ENCODE measurements around the gene PRKCE.

The PRKCE gene

DNA sequence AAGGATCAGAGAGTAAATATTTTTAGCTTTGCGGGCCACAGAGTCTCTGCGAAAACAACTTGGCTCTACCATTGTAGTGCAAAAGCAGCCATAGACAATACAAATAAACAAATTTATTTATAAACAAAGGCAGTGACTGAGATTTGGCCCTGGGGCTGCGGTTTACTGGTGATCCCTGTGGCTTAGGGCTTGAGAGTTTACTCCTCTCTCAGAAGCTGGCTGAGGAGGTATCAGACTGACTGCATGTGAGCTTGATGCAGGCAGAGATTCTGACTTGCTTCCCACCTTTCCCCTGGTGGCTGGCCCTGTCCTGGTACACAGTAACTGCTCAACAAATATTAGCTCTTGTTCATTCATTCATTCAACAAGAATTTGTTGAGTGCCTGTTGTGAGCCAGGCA is 81.5 kb downstream of the PRKCE start:
- Histone ChIP-seq H3K9ac (ENCODE audit: insufficient read length) (no peak overlapping the region), H3K27ac (no peak overlapping the region), H3K36me3 (ENCODE audit: insufficient read depth, low read length) (no peaks in the 10 kb centered on the region), H3K4me3 (no peak overlapping the region), H3K9me3 (ENCODE audit: low read depth, low read length) (no peaks in the 10 kb centered on the region)
- no peak for DNase-seq (ENCODE audit: low read depth, low spot score)
- TF ChIP-seq EZH2 (IDR thresholded peaks at IDR 0.05) (no peak), FOXP2 (optimal IDR thresholded peaks at IDR 0.05; ENCODE audit: control extremely low read depth, extremely low read length, insufficient read depth) (no peak), POLR2AphosphoS5 (IDR thresholded peaks at IDR 0.05; ENCODE audit: borderline replicate concordance, low read depth, low read length) (no peak)

DNA sequence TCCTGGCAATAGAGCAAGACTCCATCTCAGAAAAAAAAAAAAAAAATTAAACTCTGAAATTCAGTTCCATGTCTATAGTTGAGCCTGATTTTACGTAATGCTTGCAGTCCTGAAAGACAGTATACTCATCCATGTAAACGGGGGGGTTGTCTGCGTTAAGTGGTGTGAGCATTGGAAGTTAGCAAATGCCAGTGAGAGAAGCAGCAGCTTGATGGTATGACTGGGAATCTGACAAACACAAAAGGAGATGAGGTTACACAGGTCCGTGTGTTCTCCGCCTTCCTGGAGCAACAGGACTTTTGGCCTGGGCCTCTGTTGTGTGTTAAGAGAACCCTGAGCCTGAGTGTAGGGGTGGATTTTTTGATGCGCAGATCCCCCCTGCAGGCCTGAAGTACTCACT is 82.9 kb downstream of the PRKCE start:
- DNase-seq (ENCODE audit: low read depth, low spot score): no peak
- no peak for TF ChIP-seq POLR2AphosphoS5 (IDR thresholded peaks at IDR 0.05; ENCODE audit: borderline replicate concordance, low read depth, low read length)
- no peak for TF ChIP-seq FOXP2 (optimal IDR thresholded peaks at IDR 0.05; ENCODE audit: control extremely low read depth, extremely low read length, insufficient read depth)
- TF ChIP-seq EZH2 (IDR thresholded peaks at IDR 0.05): no peak
- Histone ChIP-seq H3K4me3 (no peak overlapping the region), H3K9ac (ENCODE audit: insufficient read length) (no peak overlapping the region), H3K27ac (no peak overlapping the region), H3K9me3 (ENCODE audit: low read depth, low read length) (no peaks in the 10 kb centered on the region), H3K36me3 (ENCODE audit: insufficient read depth, low read length) (no peaks in the 10 kb centered on the region)

DNA sequence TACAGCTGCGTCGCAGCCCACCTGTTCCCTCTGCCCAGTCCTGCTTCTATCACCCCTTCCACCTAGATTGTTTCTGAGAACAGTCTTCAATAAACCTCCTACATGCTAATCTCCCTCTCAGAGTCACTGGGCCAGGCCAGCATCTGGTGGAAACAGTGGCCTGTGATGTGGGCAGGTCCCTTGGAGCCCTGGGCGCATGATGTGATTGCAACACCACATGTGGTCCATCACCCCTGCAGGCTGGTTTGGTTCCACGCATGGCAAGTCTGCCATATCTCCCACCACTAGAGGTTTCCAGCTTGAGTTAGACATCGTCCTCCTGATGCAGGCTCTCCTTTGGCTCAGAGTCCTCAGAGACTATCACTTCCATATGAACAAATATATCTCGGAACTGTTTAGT is 83.5 kb downstream of the PRKCE start:
- Histone ChIP-seq H3K27ac (no peak overlapping the region), H3K9me3 (ENCODE audit: low read depth, low read length) (no peaks in the 10 kb centered on the region), H3K4me3 (no peak overlapping the region), H3K9ac (ENCODE audit: insufficient read length) (no peak overlapping the region), H3K36me3 (ENCODE audit: insufficient read depth, low read length) (no peaks in the 10 kb centered on the region)
- no peak for TF ChIP-seq FOXP2 (optimal IDR thresholded peaks at IDR 0.05; ENCODE audit: control extremely low read depth, extremely low read length, insufficient read depth)
- no peak for TF ChIP-seq EZH2 (IDR thresholded peaks at IDR 0.05)
- TF ChIP-seq POLR2AphosphoS5 (IDR thresholded peaks at IDR 0.05; ENCODE audit: borderline replicate concordance, low read depth, low read length): no peak
- no peak for DNase-seq (ENCODE audit: low read depth, low spot score)

- no peak overlapping the region for H3K4me3 ChIP-seq
- TF ChIP-seq FOXP2 (optimal IDR thresholded peaks at IDR 0.05; ENCODE audit: control extremely low read depth, extremely low read length, insufficient read depth) (no peak), POLR2AphosphoS5 (IDR thresholded peaks at IDR 0.05; ENCODE audit: borderline replicate concordance, low read depth, low read length) (no peak), EZH2 (IDR thresholded peaks at IDR 0.05) (no peak)
Measured at GRCh38 chr2:45736757-45737704, 85.6 kb downstream of the PRKCE start.

DNA sequence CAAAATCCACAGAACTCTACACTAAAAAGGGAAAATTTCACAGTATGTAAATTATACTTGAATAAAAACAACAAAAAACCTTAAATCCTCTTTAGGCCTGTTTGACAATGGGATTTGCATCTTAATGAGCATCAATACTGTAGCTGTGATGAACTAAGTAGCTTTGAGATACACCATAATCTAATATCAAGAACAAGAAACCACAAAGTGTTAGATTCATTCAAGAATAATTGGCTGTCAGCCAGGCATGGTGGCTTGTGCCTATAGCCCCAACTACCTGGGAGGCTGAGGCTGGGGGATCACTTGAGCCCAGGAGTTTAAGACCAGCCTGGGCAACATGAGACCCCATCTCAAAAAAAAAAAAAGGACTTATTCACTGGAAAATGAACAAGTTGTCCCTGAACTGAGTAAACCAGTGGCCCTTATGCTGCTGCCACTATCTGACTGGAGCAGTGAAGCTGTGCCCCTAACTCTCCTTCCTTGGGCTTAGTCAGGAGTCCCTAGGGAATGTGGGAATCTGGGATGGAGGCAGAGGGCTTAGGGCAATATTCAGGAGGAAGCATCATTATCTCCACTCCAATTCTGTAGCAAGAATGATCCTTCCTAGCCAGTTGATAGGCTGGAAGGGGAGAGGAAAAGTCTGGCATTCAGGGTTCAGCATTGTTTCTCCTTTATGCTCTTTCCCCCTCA is 88.5 kb downstream of the PRKCE start:
- Histone ChIP-seq H3K9me3 (ENCODE audit: low read depth, low read length) (no peaks in the 10 kb centered on the region), H3K9ac (ENCODE audit: insufficient read length) (no peak overlapping the region), H3K27ac (no peak overlapping the region), H3K36me3 (ENCODE audit: insufficient read depth, low read length) (no peaks in the 10 kb centered on the region), H3K4me3 (no peak overlapping the region)
- DNase-seq (ENCODE audit: low read depth, low spot score): no peak
- TF ChIP-seq POLR2AphosphoS5 (IDR thresholded peaks at IDR 0.05; ENCODE audit: borderline replicate concordance, low read depth, low read length): no peak
- no peak for TF ChIP-seq EZH2 (IDR thresholded peaks at IDR 0.05)

More at GRCh38 chr2:45736757-45737704, 85.6 kb downstream of the PRKCE start:
- Histone ChIP-seq H3K9me3 (ENCODE audit: low read depth, low read length) (no peaks in the 10 kb centered on the region), H3K27ac (no peak overlapping the region), H3K9ac (ENCODE audit: insufficient read length) (no peak overlapping the region), H3K36me3 (ENCODE audit: insufficient read depth, low read length) (no peaks in the 10 kb centered on the region)
- DNase-seq (ENCODE audit: low read depth, low spot score): no peak

DNA sequence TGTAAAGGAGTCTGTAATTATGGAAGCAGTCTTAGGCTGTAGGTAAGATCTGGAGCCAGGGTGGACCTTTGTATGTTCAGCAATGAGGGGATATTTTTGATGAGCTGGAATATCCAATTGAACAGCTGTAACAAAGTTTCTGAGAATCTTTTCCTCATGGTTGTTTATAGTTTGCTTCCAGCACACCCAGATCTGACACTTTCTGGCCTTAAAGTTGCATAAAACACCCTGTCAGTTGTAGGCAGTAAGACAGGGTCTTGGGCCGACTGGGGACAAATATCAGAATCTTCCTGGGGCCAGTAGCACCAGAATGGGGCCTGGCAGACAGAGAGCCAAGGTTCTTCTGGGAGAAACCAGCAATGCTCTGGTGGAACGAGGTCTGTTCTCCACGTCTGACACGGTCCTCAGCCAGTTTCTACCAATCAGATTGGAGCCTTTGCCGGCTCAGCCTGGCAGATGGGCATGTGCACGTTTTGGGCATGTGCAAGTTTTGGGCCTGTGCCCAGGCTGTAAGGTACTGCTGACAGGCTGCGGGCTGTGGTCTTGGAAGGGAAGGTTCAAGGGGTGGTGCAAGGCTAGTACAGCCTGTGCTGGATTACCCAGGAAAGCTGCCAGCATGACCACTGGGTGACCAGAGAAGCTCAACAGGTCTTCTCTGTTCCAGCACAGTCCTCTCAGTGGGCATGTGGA is 89.8 kb downstream of the PRKCE start:
- Histone ChIP-seq H3K27ac (no peak overlapping the region), H3K36me3 (ENCODE audit: insufficient read depth, low read length) (no peaks in the 10 kb centered on the region), H3K9ac (ENCODE audit: insufficient read length) (no peak overlapping the region), H3K9me3 (ENCODE audit: low read depth, low read length) (no peaks in the 10 kb centered on the region), H3K4me3 (no peak overlapping the region)
- TF ChIP-seq EZH2 (IDR thresholded peaks at IDR 0.05) (no peak), FOXP2 (optimal IDR thresholded peaks at IDR 0.05; ENCODE audit: control extremely low read depth, extremely low read length, insufficient read depth) (no peak), POLR2AphosphoS5 (IDR thresholded peaks at IDR 0.05; ENCODE audit: borderline replicate concordance, low read depth, low read length) (no peak)
- no peak for DNase-seq (ENCODE audit: low read depth, low spot score)

GRCh38 chr2:45743531-45744396 is 92.3 kb downstream of the PRKCE start:
- Histone ChIP-seq H3K9ac (ENCODE audit: insufficient read length) (no peak overlapping the region), H3K4me3 (no peak overlapping the region), H3K9me3 (ENCODE audit: low read depth, low read length) (no peaks in the 10 kb centered on the region), H3K36me3 (ENCODE audit: insufficient read depth, low read length) (no peaks in the 10 kb centered on the region), H3K27ac (no peak overlapping the region)
- no peak for DNase-seq (ENCODE audit: low read depth, low spot score)
- TF ChIP-seq POLR2AphosphoS5 (IDR thresholded peaks at IDR 0.05; ENCODE audit: borderline replicate concordance, low read depth, low read length) (no peak), FOXP2 (optimal IDR thresholded peaks at IDR 0.05; ENCODE audit: control extremely low read depth, extremely low read length, insufficient read depth) (no peak), EZH2 (IDR thresholded peaks at IDR 0.05) (no peak)
